Astrocyte (in vitro differentiated cells and primary cell): ENCODE measurements around the gene POMT2.

Experiments used
- EZH2 ChIP-seq: IDR thresholded peaks from 2 replicates; pipeline ENCODE4 v1.6.1; 2012; ENCODE audit warnings: mild to moderate bottlenecking, low read length, inconsistent platforms; ENCODE audit not compliant: insufficient read depth
- TF ChIP-seq, protein P1 (sequence below): IDR thresholded peaks from 2 replicates; pipeline ENCODE4 v1.5.1; 2011; ENCODE audit warnings: low read depth, mild to moderate bottlenecking, inconsistent platforms, low read length, moderate library complexity; ENCODE audit not compliant: insufficient read depth

GRCh38 chr14:77241955-77242354 lies 78.7 kb downstream of the POMT2 start:
- TF ChIP-seq, protein P1, sequence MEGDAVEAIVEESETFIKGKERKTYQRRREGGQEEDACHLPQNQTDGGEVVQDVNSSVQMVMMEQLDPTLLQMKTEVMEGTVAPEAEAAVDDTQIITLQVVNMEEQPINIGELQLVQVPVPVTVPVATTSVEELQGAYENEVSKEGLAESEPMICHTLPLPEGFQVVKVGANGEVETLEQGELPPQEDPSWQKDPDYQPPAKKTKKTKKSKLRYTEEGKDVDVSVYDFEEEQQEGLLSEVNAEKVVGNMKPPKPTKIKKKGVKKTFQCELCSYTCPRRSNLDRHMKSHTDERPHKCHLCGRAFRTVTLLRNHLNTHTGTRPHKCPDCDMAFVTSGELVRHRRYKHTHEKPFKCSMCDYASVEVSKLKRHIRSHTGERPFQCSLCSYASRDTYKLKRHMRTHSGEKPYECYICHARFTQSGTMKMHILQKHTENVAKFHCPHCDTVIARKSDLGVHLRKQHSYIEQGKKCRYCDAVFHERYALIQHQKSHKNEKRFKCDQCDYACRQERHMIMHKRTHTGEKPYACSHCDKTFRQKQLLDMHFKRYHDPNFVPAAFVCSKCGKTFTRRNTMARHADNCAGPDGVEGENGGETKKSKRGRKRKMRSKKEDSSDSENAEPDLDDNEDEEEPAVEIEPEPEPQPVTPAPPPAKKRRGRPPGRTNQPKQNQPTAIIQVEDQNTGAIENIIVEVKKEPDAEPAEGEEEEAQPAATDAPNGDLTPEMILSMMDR, result no peak
- TF ChIP-seq EZH2, result no peak
